ENCODE measurements around the gene COL4A6.

DNA sequence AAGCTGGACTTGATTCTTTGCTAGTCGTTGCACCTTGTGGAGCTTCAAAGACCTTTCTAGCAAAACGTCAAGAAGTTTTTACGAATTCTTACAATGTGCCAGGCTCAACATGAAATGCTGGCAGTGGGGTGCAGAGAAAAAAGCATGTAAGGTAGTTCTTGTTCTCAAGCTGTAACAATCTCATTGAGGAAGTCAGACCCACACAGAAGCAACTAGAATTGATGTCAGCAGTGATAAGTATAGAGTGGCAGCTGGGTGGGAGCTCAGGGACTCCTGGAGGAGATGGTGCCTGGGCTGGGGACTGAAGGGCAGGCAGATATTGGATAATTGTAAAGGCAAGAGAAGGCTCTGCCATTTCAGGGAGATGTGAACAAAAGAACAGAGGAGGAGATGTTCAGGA is 264.3 kb downstream of the COL4A6 start:
- no peak for TF ChIP-seq EZH2 (optimal IDR thresholded peaks at IDR 0.05; ENCODE audit: low read depth, low read length)
- TF ChIP-seq, protein P1, sequence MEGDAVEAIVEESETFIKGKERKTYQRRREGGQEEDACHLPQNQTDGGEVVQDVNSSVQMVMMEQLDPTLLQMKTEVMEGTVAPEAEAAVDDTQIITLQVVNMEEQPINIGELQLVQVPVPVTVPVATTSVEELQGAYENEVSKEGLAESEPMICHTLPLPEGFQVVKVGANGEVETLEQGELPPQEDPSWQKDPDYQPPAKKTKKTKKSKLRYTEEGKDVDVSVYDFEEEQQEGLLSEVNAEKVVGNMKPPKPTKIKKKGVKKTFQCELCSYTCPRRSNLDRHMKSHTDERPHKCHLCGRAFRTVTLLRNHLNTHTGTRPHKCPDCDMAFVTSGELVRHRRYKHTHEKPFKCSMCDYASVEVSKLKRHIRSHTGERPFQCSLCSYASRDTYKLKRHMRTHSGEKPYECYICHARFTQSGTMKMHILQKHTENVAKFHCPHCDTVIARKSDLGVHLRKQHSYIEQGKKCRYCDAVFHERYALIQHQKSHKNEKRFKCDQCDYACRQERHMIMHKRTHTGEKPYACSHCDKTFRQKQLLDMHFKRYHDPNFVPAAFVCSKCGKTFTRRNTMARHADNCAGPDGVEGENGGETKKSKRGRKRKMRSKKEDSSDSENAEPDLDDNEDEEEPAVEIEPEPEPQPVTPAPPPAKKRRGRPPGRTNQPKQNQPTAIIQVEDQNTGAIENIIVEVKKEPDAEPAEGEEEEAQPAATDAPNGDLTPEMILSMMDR (IDR thresholded peaks at IDR 0.05; ENCODE audit: low read length), result no peak
